ENCODE data around the gene MORF4L1. TPM values are rescaled to one million over a fixed set of nuclear protein-coding genes. Genes with fewer than 3 reads are reported as not detected.
"Not testable (repeated sequence)": the region's sequence is repeated elsewhere in the genome, so short reads cannot be mapped to it uniquely, and the experiment has no call there.

The MORF4L1 gene
- total RNA-seq, 1 donor = 480 TPM

DNA sequence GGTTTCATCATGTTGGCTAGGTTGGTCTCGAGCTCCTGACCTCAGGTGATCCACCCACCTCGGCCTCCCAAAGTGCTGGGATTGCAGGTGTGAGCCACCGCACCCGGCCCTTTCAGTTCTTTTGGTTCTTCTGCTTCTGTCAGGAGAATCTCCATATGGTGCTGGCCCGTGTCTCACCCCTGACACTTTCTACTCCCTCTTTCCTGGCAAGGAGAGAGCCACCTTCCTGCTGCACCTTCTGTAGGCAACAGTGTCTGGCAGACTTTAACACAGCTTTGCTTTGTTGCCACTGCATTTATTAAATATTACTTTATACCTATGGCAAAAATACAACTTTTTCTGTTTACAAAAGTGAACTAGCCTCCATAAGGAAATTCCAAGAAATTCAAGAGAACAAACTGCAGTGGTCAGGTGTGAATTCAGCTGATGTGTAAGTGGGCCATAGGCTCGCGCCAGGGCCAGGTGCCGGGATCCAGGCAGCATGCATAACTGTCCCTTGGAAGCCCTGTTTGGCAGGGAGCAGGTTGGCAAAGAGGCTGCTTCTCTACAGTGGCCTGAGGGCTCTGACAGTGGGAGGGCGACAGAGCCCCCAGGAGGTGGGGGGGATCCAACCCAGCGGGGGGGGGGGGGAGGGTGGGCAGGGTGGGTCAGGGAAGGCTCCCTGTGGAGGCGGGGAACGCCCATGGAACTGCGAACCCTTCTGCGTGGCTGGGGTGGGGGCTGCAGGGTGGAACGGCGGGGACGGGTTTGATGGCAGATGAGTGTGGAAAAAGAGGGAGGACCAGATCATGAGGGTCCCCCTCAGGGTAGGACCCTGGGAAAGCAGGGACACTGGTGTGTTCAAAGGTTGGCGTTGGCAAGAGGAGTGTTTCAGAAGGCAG lies 51.0 kb downstream of the MORF4L1 start:
- TF ChIP-seq, protein P1, sequence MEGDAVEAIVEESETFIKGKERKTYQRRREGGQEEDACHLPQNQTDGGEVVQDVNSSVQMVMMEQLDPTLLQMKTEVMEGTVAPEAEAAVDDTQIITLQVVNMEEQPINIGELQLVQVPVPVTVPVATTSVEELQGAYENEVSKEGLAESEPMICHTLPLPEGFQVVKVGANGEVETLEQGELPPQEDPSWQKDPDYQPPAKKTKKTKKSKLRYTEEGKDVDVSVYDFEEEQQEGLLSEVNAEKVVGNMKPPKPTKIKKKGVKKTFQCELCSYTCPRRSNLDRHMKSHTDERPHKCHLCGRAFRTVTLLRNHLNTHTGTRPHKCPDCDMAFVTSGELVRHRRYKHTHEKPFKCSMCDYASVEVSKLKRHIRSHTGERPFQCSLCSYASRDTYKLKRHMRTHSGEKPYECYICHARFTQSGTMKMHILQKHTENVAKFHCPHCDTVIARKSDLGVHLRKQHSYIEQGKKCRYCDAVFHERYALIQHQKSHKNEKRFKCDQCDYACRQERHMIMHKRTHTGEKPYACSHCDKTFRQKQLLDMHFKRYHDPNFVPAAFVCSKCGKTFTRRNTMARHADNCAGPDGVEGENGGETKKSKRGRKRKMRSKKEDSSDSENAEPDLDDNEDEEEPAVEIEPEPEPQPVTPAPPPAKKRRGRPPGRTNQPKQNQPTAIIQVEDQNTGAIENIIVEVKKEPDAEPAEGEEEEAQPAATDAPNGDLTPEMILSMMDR (IDR thresholded peaks at IDR 0.05; ENCODE audit: insufficient read depth, low read depth, low read length) = no peak
- no peak for DNase-seq (ENCODE audit: low read depth)
- H3K4me3 ChIP-seq (ENCODE audit: low read depth, low read length) = no peak overlapping the region

DNA sequence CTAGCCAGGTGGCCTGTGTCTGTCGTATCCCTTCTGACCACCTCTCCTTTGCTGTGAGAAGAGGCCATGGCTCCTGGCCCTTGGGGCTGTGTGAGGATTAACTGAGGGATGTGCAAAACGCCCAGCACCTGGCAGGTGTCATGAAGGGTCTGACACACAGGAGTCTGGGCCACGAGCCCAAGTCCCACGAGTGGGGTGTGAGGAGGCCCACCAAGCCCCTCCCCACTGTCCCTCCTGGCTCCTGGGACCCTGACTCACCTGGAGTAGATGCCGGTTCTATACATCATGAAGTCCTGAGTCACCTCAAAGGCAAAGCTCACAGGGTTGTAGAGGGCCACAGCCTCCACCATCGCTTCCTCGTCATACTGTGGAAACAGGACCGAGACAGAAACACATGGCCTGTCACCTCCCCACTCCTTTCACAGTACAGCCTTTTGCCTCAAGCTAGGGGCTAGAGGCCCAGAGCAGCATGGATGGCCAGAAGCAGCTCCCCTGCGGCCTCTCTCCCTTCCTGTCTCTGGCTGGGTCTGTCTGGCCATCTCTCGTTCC lies 52.5 kb downstream of the MORF4L1 start:
- no peak for DNase-seq (ENCODE audit: low read depth)
- TF ChIP-seq, protein P1 (IDR thresholded peaks at IDR 0.05; ENCODE audit: insufficient read depth, low read depth, low read length) = no peak
- H3K4me3 ChIP-seq (ENCODE audit: low read depth, low read length) = no peak overlapping the region

DNA sequence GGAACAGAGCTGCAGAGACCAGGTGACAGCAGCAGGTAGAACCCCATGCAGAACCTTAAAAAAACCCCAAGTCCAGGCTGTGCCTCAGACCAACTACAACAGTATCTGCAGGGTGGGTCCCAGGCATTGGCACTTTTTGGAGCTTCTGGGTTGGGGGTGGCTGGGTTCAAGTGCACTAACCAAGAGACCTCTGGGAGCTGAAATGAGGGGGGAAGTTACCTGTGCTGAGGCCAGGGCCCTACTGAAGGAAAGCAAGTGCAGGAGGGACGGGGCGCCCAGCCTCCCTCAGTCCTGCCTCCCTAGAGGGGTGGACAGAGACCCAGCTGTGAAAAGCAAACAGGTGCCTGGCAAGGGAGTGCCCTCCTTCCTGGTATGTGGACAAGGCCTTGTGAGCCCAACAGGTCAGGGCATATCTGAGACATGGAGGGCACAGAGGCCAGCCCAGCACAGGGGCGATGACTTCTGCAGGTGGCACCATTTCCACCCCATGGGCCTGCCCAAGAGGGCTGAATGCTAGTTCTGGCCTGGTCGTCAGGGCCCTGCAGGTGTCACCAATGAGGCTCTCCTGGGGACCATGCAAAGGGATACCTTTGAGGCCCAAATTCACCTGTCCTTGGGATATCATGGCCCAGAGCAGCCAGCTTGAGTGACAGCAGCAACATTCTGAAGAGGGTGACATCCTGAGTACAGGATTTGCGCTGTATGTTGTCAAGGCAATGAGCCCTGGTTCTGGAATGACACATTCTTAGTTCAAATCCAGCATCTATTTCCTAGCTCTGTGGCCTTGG lies 53.5 kb downstream of the MORF4L1 start:
- H3K4me3 ChIP-seq (ENCODE audit: low read depth, low read length) = no peak overlapping the region
- TF ChIP-seq, protein P1 (IDR thresholded peaks at IDR 0.05; ENCODE audit: insufficient read depth, low read depth, low read length) = no peak
- no peak for DNase-seq (ENCODE audit: low read depth)

DNA sequence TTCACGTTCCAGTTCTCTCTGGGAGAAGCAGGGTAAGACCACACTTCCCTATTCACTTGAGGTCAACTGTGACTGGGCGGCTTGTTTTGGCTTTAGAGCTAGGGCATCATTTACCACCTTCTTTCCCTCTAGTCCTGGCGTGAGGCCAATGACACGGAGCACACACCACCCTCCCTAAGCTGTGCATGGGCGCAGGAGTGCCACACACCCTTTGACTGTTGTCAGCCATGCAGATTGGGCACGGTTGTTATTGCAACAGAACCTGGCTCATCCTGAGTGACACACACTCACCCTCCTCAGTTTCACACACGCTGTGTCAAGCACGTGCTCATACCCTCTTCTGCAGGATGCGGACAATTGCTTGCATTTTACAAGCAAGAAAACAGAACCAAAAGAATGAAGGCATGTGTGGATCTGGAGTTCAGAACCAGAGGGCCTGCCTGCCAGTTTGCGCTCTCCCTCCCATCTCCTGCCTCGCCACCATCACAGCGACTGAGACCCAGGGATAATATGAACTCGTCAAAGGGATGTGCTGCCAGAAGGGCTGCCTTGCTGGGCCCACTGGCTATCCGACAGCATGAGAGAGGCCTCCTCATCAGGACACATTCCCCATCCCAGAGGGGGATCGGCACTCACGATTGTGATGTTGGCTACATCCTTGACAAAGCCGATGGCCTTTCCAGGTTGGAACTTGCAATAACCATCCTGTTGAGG lies 54.5 kb downstream of the MORF4L1 start:
- no peak for DNase-seq (ENCODE audit: low read depth)
- H3K4me3 ChIP-seq (ENCODE audit: low read depth, low read length) = no peak overlapping the region
- TF ChIP-seq, protein P1 (IDR thresholded peaks at IDR 0.05; ENCODE audit: insufficient read depth, low read depth, low read length) = no peak

DNA sequence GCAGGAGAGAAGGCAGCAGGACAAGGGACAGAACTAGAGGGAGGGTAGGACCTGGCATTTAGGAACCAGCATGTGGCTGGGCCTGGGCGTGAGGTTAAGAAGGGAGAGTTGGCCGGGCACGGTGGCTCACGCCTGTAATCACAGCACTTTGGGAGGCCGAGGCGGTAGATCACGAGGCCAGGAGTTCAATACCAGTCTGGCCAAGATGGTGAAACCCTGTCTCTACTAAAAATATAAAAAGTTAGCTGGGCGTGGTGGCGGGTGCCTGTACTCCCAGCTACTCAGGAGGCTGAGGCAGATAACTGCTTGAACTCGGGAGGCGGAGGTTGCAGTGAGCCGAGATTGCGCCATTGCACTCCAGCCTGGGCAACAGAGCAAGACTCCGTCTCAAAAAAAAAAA lies 55.5 kb downstream of the MORF4L1 start:
- not testable (repeated sequence) for DNase-seq (ENCODE audit: low read depth)

DNA sequence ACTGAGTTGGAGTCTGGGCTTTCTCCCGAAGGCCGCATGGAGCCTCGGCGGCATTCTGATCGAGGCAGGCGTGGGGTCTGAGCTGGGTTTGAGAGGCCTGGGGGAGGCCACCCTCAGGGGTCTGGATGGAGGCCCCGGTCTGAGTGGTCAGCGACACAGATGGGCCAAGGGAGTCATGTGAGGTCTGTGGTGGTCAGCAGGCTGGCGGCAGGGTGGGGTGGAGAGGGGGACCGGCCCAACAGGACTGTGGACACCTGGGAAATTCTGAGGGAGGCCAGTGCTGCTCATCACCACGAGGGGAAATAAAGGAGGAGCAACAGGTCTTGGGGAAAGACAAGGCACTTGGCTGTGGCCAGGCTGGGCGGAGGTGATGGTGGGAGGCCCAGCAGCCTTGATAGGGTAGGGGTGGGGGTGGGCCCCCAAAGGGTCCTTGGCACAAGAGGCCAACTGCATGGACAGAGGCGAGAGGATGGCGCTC lies 56.0 kb downstream of the MORF4L1 start:
- no peak for DNase-seq (ENCODE audit: low read depth)
- no peak overlapping the region for H3K4me3 ChIP-seq (ENCODE audit: low read depth, low read length)
- TF ChIP-seq, protein P1 (IDR thresholded peaks at IDR 0.05; ENCODE audit: insufficient read depth, low read depth, low read length) = no peak

More for the DNA sequence above, 55.5 kb downstream of the MORF4L1 start:
- not testable (repeated sequence) for H3K4me3 ChIP-seq (ENCODE audit: low read depth, low read length)
